Lower leg skin (tissue), 3 donors: Measurements from ENCODE around the gene PDLIM7.

Source experiments
- POLR2A ChIP-seq, 2 donors: fragments of 450-650 bp; IDR thresholded peaks; one replicate each; pipeline ENCODE4 v1.6.1; 2016 to 2017; ENCODE audit warnings: antibody characterized with exemption in 2 of 2, mild to moderate bottlenecking in 1 of 2, moderate library complexity in 1 of 2
- TF ChIP-seq, protein P1 (sequence below), 3 donors: fragments of 450-650 bp; IDR thresholded peaks; one replicate each; pipeline ENCODE4 v1.5.1; 2016; ENCODE audit warnings: antibody characterized with exemption in 3 of 3, mild to moderate bottlenecking in 3 of 3, moderate library complexity in 2 of 3

DNA sequence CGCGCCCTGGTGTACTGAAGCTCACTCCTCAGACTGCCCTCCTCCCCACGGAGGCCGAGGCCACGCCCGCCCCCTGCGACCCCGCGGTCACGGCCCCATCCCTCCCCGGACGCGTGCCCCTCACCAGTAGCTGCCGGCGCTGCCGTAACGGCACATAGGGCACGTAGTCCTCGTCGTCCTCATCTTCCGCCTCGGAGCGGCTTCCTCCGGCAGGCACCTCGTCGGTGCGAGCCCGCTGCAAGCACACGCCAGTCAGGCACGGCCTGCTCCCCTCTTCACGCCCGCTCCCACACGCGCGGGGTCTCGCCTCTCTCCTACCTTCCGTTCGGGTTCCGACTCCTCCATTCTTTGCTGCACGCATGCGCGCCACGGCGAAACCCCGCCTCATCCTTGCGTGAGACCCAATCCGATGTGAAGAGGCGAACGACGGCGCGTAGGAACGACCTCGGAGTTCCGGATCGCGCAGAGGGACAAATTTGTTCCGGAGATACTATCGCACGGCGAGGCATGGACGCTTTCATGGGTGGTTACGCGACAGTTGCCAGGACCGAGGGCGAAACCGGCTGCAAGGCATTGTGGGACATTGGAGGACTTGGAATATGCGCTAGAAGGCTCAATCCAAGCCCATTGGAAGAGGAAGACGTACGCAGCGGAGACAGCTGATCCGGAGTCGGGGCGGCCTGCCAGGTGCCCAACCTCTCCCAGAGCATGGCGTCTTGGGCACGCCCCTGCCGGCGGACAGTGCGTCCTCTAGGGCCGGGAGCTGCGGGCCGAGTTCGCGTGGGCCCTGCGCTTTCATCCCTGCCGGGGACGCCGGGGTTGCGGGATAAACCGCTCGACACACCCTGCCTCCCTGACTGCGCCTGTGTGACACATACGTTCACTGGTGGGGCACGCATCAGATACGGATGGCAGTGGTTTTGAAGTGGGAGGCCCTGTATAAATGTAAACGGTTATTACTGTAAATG lies 19.5 kb upstream of the PDLIM7 start, which contains the start of gene DDX41:
- TF ChIP-seq, protein P1, sequence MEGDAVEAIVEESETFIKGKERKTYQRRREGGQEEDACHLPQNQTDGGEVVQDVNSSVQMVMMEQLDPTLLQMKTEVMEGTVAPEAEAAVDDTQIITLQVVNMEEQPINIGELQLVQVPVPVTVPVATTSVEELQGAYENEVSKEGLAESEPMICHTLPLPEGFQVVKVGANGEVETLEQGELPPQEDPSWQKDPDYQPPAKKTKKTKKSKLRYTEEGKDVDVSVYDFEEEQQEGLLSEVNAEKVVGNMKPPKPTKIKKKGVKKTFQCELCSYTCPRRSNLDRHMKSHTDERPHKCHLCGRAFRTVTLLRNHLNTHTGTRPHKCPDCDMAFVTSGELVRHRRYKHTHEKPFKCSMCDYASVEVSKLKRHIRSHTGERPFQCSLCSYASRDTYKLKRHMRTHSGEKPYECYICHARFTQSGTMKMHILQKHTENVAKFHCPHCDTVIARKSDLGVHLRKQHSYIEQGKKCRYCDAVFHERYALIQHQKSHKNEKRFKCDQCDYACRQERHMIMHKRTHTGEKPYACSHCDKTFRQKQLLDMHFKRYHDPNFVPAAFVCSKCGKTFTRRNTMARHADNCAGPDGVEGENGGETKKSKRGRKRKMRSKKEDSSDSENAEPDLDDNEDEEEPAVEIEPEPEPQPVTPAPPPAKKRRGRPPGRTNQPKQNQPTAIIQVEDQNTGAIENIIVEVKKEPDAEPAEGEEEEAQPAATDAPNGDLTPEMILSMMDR (IDR thresholded peaks at IDR 0.05) = no peak
- no peak for TF ChIP-seq POLR2A (IDR thresholded peaks at IDR 0.05)
